ENCODE measurements around the gene CTTNBP2NL. TPM values are rescaled to one million over a fixed set of nuclear protein-coding genes. Genes with fewer than 3 reads are reported as not detected.

The CTTNBP2NL gene
- total RNA-seq, 1 donor from 2014 or later: 19.1 TPM

GRCh38 chr1:112501810-112502641 lies 106.0 kb downstream of the CTTNBP2NL start:
- peak; percentile 84 for DNase-seq (ENCODE audit: low spot score)
- intact Hi-C loops (cut with DNase I): loop anchor here (2.0 to 5.0 kb wide), 3 partner anchors 23 to 173 kb away; partner anchors contain the start of genes CAPZA1, MOV10 and ST7L

GRCh38 chr1:112502826-112503225 lies 106.8 kb downstream of the CTTNBP2NL start:
- DNase-seq (ENCODE audit: low spot score): no peak
- intact Hi-C loops (cut with DNase I): loop anchor here (2.0 to 5.0 kb wide), 3 partner anchors 22 to 172 kb away; partner anchors contain the start of genes CAPZA1, MOV10 and ST7L

- intact Hi-C loops (cut with DNase I): loop anchor here (2.0 to 5.0 kb wide), 2 partner anchors 113 to 203 kb away; partner anchors contain the start of genes CAPZA1, RHOC and ST7L
- DNase-seq (ENCODE audit: low spot score): no peak
These were observed 108.1 kb downstream of the CTTNBP2NL start for GRCh38 chr1:112504001-112504660.

GRCh38 chr1:112504661-112505399 lies 108.8 kb downstream of the CTTNBP2NL start:
- DNase-seq (ENCODE audit: low spot score): no peak
- intact Hi-C loops (cut with DNase I): loop anchor here (2.0 to 5.0 kb wide), 2 partner anchors 112 to 202 kb away; partner anchors contain the start of genes CAPZA1, RHOC and ST7L

- intact Hi-C loops (cut with DNase I): loop anchor here (2.0 kb wide), 1 partner anchor 201 kb away; the partner anchor contains the start of gene RHOC
- no peak for DNase-seq (ENCODE audit: low spot score)
These were observed 109.4 kb downstream of the CTTNBP2NL start for GRCh38 chr1:112505400-112505785.

- DNase-seq (ENCODE audit: low spot score): no peak
- intact Hi-C loops (cut with DNase I): loop anchor here (2.0 kb wide), 1 partner anchor 201 kb away; the partner anchor contains the start of gene RHOC
These were observed 109.9 kb downstream of the CTTNBP2NL start for GRCh38 chr1:112505878-112506277.

- intact Hi-C loops (cut with DNase I): no loop called here
- no peak for DNase-seq (ENCODE audit: low spot score)
These were observed 110.3 kb downstream of the CTTNBP2NL start for GRCh38 chr1:112506306-112506705.

GRCh38 chr1:112506731-112507130 lies 110.7 kb downstream of the CTTNBP2NL start:
- no peak for DNase-seq (ENCODE audit: low spot score)
- intact Hi-C loops (cut with DNase I): no loop called here

- intact Hi-C loops (cut with DNase I): no loop called here
These were observed 111.3 kb downstream of the CTTNBP2NL start for GRCh38 chr1:112507336-112507735.

GRCh38 chr1:112507921-112508277 lies 111.9 kb downstream of the CTTNBP2NL start:
- no peak for DNase-seq (ENCODE audit: low spot score)
- intact Hi-C loops (cut with DNase I): no loop called here

More at GRCh38 chr1:112507336-112507735, 111.3 kb downstream of the CTTNBP2NL start:
- no peak for DNase-seq (ENCODE audit: low spot score)

GRCh38 chr1:112508278-112509004 lies 112.4 kb downstream of the CTTNBP2NL start, which contains the start of gene WNT2B:
Gene WNT2B, plus strand, starts transcription at chr1:112508965. Its CDS starts 298 bp downstream, at chr1:112509263.
- intact Hi-C loops (cut with DNase I): no loop called here

GRCh38 chr1:112509005-112509659 lies 113.1 kb downstream of the CTTNBP2NL start:
- intact Hi-C loops (cut with DNase I): no loop called here
- no peak for DNase-seq (ENCODE audit: low spot score)

More at GRCh38 chr1:112508278-112509004, 112.4 kb downstream of the CTTNBP2NL start, which contains the start of gene WNT2B:
- DNase-seq (ENCODE audit: low spot score): no peak

GRCh38 chr1:112509660-112510178 lies 113.7 kb downstream of the CTTNBP2NL start:
- DNase-seq (ENCODE audit: low spot score): no peak
- intact Hi-C loops (cut with DNase I): loop anchor here (5.0 kb wide), 1 partner anchor 122 kb away; no protein-coding TSS in a partner anchor

GRCh38 chr1:112510340-112510739 lies 114.3 kb downstream of the CTTNBP2NL start:
- no peak for DNase-seq (ENCODE audit: low spot score)
- intact Hi-C loops (cut with DNase I): loop anchor here (5.0 kb wide), 1 partner anchor 123 kb away; no protein-coding TSS in a partner anchor
